GM21576 (cell line): ENCODE measurements around the gene DGKH.

Experiments used
- ATAC-seq: cut with Tn5 transposase; IDR thresholded peaks from one replicate; pipeline ENCODE4 v1.9.1; 2021; ENCODE audit warnings: mild to moderate bottlenecking, moderate library complexity; ENCODE audit not compliant: unreplicated experiment

The DGKH gene, protein sequence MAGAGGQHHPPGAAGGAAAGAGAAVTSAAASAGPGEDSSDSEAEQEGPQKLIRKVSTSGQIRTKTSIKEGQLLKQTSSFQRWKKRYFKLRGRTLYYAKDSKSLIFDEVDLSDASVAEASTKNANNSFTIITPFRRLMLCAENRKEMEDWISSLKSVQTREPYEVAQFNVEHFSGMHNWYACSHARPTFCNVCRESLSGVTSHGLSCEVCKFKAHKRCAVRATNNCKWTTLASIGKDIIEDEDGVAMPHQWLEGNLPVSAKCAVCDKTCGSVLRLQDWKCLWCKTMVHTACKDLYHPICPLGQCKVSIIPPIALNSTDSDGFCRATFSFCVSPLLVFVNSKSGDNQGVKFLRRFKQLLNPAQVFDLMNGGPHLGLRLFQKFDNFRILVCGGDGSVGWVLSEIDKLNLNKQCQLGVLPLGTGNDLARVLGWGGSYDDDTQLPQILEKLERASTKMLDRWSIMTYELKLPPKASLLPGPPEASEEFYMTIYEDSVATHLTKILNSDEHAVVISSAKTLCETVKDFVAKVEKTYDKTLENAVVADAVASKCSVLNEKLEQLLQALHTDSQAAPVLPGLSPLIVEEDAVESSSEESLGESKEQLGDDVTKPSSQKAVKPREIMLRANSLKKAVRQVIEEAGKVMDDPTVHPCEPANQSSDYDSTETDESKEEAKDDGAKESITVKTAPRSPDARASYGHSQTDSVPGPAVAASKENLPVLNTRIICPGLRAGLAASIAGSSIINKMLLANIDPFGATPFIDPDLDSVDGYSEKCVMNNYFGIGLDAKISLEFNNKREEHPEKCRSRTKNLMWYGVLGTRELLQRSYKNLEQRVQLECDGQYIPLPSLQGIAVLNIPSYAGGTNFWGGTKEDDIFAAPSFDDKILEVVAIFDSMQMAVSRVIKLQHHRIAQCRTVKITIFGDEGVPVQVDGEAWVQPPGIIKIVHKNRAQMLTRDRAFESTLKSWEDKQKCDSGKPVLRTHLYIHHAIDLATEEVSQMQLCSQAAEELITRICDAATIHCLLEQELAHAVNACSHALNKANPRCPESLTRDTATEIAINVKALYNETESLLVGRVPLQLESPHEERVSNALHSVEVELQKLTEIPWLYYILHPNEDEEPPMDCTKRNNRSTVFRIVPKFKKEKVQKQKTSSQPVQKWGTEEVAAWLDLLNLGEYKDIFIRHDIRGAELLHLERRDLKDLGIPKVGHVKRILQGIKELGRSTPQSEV

GRCh38 chr13:42048342-42048683 is at the start of gene DGKH:
Gene DGKH, plus strand, starts transcription at chr13:42048648. Its CDS starts 126 bp downstream, at chr13:42048774.
- ATAC-seq = peak; percentile 34

- ATAC-seq = no peak
Measured at GRCh38 chr13:42000846-42001245, 47.6 kb upstream of the DGKH start.

- ATAC-seq = no peak
Measured at GRCh38 chr13:42001580-42001979, 46.9 kb upstream of the DGKH start.

GRCh38 chr13:42002066-42002465 is 46.4 kb upstream of the DGKH start:
- no peak for ATAC-seq

DNA sequence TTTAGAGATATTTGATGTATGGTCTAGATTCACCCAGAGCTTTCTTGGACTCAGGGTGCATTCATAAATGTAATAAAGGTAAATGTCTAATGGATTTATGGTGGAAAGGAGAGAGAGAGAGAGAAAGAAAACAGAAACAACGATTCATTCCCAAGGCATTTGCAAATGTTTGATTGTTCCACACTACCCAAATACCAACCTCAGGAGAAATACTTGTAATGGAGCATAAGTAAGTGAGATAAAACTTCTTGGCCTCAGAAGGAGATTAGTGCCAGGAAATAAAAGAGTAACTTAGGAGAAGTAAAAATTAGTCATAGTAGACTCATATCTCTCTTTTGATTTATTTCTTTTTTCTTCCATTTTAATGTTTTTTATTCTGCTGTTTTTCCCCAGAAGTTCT is 40.6 kb upstream of the DGKH start:
- ATAC-seq = no peak

- ATAC-seq = no peak
Measured at GRCh38 chr13:42009057-42009456, 39.4 kb upstream of the DGKH start.

DNA sequence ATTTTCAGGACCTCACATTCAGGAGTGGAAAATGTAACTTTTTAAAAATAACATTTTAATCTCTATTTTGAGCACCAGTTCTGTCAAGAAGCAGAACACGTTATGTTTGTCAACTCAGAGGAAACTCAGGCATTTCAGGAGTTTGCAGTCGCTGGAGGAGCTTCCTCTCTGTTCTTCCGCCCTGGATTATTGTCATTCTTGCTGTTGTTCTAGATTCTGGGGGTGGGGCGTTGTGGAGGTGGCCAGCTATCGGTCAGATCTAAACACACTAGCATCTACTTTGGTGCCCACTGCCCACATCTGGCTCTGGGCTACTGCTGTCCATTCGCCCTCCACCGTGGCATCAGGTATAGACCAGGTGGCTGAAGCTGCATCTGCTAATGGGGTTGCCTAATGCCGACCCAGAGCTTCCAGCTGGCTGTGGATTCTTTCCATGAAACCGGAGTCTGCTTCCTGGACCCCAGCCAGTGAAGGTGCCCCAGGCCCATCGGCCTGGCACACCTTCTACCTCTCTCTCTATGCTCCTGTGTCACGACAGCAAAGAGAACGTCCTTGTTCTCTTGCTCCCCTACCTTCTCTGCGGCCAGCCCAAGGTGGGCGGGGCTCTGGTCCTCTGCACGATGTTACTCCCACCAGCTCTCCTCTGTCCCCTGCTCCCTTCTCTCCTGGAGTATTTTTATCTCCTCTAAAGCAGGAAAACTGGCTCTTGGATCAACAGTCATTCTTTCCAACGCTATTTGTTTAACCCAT is 36.7 kb upstream of the DGKH start:
- ATAC-seq = no peak

DNA sequence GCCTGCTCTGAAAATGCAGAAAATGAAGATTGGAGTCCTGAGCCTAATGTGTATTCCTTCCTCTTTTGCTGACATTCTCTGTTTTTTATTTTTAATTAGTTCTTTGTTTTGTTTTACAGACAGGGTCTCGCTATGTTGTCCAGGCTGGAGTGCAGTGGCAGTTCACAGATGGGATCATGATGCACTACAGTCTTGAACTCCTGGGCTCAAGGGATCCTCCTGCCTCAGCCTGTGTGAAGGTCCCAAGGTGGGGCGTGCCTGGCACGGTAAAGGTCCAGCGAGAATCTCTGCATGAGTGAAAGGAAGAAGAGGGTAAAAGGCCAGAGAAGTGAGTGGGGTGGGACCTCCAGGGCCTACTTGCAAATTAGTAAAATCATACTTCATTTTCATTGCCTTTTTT is 34.3 kb upstream of the DGKH start:
- ATAC-seq = no peak

GRCh38 chr13:42017264-42017663 is 31.2 kb upstream of the DGKH start:
- no peak for ATAC-seq

DNA sequence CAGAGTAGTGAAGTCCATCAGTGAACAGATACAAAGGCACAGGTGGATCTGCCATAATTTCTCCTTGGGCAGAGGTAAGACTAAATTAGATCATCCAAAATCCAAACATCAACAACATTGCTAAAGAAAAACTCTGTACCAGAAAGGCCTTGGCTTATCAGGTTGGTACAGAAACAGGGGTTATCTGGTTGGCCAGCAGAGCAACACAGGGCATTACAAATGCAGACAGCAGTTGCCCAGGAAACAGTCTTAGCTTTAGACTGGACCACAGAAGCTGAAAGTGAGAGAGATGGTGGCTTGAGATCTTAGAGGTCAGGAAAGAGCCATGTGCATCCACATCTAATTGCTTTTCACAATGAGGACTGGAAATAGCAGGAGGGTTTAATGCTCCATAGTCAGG is 26.6 kb upstream of the DGKH start:
- no peak for ATAC-seq

GRCh38 chr13:42022336-42022735 is 26.1 kb upstream of the DGKH start:
- no peak for ATAC-seq

DNA sequence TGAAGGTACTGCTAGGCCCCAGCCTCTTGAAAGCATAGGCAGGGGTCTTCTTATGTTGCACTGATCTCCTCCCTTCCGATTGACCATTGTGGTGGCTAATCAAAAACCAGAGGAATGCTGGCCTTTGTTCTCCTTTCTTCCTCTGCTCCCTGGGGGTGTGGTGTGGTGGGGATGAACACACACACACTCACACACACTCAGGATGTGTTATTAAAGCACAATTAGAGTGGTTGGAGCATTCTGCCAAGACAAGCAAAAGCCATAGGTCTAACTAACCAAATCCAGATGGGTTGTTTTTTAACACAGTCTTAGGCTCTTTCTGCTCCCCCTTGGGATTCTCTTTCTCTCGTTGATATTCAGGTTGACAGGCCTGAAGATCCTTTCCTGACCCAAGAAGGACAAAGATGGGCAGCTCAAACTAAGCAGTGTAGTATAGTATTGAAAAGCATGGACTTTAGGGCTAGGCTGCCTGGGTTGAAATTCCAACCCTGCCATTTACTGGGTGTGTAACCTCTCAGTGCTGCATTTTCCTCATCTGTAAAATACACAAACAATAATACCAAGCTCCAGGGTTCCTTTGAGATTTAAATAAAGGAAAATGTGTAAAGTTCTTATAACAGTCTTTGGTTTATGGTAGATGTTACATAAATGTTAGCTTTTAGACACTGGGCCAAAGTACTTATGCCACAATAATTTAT is 25.5 kb upstream of the DGKH start:
- ATAC-seq = no peak

DNA sequence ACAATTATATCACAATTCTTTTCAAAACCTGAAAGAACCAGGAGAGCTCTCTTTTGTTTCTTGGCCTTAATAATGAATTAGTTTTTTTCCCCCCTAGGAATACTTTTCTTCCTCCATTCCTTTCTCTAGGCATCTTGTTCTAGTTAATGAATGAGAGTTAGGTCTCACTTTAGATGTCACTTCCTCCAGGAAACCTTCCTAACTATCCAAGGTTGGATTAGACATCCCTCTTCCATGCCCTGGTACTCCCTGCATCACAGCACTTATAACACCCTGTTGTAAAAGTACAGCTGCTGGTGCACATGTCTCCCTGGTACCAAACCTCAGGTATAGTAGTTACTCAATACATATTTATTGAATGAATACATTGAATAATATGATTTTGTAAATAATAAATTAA is 21.2 kb upstream of the DGKH start:
- ATAC-seq = no peak

GRCh38 chr13:42028113-42028799 is 20.2 kb upstream of the DGKH start:
- no peak for ATAC-seq

GRCh38 chr13:42035905-42036521 is 12.4 kb upstream of the DGKH start:
- no peak for ATAC-seq

GRCh38 chr13:42036711-42037110 is 11.7 kb upstream of the DGKH start:
- ATAC-seq = no peak

DNA sequence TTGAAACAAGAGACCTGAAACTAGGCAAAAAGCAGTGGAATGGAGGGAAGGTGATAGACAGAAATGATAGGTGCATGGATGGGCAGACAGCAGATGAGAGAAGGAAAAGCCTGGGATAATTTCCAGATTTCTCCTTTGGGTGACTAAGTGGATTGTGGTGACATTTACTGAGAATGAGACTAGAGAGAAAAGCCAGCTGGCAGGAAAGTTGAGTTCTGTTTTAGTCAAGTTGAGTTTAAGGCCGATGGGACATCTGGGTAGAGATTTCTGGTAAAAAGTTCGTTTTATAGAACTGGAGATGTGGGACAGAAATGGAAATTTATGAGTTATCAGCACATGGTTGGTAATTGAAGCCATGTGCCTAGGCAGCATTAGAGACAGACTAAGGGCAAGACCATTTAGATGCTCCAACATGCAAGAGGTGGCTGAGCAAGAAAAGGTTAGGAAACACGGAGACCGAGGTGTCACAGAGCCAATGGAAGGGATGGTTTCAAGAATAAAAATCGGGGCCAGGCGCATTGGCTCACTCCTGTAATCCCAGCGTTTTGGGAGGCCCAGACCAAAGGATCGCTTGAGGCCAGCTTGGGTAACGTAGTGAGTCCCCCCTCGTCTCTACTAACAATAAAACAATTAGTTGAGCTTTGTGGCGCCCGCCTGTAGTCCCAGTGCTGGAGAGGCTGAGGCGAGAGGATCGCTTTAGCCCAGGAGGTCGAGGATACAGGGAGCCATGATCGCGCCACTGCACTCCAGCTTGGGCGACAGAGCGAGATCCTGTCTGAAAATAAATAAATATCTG is 9.6 kb upstream of the DGKH start:
- no peak for ATAC-seq

DNA sequence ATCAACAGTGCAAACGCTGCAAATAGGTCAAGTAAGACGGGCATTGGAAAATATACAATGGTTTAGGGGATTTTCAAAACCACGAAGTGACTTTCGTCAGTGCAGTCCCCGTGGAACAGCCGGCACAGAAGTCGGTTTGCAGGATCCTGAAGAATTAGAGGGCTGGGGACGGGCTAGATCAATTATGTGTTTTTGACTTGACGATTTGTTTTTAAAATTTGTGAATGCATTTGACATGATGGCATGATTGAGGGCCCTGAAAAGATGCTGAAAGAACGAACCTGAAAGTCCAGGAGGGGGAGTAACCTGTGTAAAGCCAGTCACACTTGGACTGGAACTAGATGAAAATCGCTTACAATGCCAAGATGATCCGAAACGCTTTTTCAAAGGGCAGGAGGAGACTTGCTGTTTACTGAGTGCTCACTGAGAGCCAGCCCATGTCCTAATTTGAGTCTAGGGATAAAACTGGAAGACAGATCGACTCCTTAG is 8.9 kb upstream of the DGKH start:
- no peak for ATAC-seq
